ENCODE measurements around the gene LHCGR. TPM values are rescaled to one million over a fixed set of nuclear protein-coding genes. Genes with fewer than 3 reads are reported as not detected.

Gene LHCGR
- total and polyA plus RNA-seq, 8 donors: not detected

DNA sequence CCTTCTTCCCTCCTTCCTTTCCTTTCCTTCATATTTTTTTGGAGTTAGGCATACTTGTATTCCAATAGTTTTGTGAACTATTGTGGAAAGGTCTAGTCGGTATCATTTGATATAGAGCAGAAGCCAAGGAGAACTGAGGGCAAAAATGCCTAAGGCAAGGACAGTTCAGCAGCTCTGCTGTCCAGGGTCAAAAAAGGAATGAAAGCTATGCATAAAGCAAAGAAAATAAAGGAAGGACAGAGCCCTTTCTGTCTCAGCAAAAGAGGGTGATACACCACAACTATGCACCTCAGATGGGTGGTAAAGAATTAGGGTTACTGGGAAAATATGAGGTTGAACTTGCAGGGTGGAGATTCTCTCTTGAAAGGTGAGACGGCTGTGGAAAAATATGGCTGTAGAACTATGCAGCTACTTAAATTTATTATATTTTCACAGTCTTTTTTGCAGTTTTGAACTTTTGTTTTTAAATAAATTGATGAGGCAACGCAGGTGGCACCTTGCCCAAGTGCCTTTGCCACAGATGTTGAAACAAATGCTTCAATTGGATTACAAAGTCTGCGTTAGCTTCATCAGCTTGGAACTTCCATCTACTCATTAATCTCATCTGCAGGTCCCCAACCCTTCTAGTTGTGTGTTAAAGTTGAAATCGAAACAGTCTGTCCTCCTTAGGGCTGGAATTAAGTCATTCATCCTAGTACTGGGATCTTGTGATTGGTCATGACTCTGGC is 20.8 kb downstream of the LHCGR start:
- no peak for FAIRE-seq

DNA sequence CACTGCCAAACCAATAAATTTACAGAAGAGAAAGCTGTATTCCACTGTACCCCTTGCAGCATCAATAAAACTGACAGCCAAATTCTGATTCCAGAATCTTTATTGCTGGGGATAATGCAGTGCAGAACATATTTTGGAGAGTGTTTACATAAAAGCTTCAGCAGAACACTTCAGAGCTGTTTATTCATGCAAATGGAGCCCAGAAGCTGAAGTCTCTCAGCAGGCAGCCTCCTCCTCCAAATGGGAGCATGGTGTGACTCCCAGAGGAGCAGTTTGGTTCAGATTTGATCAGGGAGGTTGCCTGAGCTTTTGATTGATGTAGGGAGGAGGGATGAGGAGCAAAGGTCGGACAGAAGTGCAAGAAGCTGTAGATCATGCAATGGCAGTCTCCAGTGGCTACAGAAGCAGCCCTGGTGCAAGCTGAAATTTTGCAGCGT is 22.4 kb downstream of the LHCGR start:
- Histone ChIP-seq H3K4me3 (no peak overlapping the region), H3K27ac (no peak overlapping the region), H3K36me3 (no peaks in the 10 kb centered on the region), H3K27me3 (no peaks in the 10 kb centered on the region), H3K4me1 (no peaks in the 10 kb centered on the region), H3K9me3 (no peaks in the 10 kb centered on the region)
- intact Hi-C loops (cut with DNase I): no loop called here
- TF ChIP-seq CTCF (IDR thresholded peaks at IDR 0.05): no peak
- ATAC-seq (no peak), FAIRE-seq (no peak), DNase-seq (no peak)
- WGBS, 2 donors: 26% methylated on average over 2 of the region's 2 CpGs

More for the DNA sequence above, 20.8 kb downstream of the LHCGR start:
- no peaks in the 10 kb centered on the region for H3K27me3 ChIP-seq
- no peaks in the 10 kb centered on the region for H3K36me3 ChIP-seq
- DNase-seq: no peak
- WGBS, 2 donors: 44 to 56% methylated on average over 5 of the region's 5 CpGs
- no peaks in the 10 kb centered on the region for H3K4me1 ChIP-seq
- H3K4me3 ChIP-seq: no peak overlapping the region
- no peak overlapping the region for H3K27ac ChIP-seq
- ATAC-seq: no peak
- TF ChIP-seq CTCF (IDR thresholded peaks at IDR 0.05): no peak
- intact Hi-C loops (cut with DNase I): no loop called here
- H3K9me3 ChIP-seq: no peaks in the 10 kb centered on the region

GRCh38 chr2:48728840-48729239 is 26.7 kb downstream of the LHCGR start:
- no peak for DNase-seq
- ATAC-seq: no peak
- no peaks in the 10 kb centered on the region for H3K9me3 ChIP-seq
- H3K4me3 ChIP-seq: no peak overlapping the region
- intact Hi-C loops (cut with DNase I): no loop called here
- H3K4me1 ChIP-seq: no peaks in the 10 kb centered on the region
- no peaks in the 10 kb centered on the region for H3K27me3 ChIP-seq
- no peak for FAIRE-seq
- no peaks in the 10 kb centered on the region for H3K36me3 ChIP-seq
- no peak for TF ChIP-seq CTCF (IDR thresholded peaks at IDR 0.05)
- H3K27ac ChIP-seq: no peak overlapping the region

DNA sequence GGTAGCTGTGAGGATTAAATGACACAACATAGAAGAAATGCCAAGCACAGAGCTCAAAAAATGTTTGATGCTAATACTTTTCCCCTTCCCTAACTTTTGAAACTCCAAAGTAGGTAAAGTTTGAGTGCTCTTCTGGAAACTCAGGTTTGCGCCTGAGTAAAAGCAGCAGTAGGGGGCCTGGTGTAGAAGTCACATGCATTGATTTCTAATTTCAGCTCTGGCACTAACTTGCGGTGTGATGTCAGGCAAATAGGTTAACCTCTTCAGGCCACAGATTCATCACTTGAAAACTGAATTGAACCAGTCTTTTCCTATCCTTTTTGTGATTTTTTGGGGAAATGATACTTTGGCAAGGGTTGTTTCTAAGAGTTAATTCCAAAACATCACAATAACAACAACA is 27.2 kb downstream of the LHCGR start:
- no peak for ATAC-seq
- no peak overlapping the region for H3K27ac ChIP-seq
- FAIRE-seq: no peak
- H3K27me3 ChIP-seq: no peaks in the 10 kb centered on the region
- intact Hi-C loops (cut with DNase I): no loop called here
- TF ChIP-seq CTCF (IDR thresholded peaks at IDR 0.05): no peak
- WGBS, 2 donors: 51 to 61% methylated on average over 2 of the region's 2 CpGs
- no peak overlapping the region for H3K4me3 ChIP-seq
- H3K36me3 ChIP-seq: no peaks in the 10 kb centered on the region
- H3K9me3 ChIP-seq: no peaks in the 10 kb centered on the region
- no peak for DNase-seq
- H3K4me1 ChIP-seq: no peaks in the 10 kb centered on the region

DNA sequence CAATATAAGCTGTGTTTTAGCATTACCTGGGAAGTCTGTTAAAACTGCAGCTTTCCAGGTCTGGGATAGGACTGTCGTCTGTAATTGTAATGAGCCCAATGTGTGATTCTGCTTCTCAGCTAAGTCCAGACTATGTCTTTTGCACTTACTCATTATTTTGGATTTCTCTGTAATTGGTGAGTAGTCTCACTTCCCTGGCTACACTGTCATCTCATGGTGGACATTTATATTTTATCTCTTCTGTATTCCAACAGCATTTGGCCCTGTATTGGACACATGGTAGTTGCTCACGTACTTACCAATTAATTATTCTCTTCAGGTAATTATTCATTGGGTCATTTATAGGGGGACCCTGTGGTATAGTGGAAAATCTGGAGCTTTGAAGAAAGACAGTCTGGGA is 28.0 kb downstream of the LHCGR start:
- Histone ChIP-seq H3K36me3 (no peaks in the 10 kb centered on the region), H3K4me1 (no peaks in the 10 kb centered on the region), H3K9me3 (no peaks in the 10 kb centered on the region), H3K27me3 (no peaks in the 10 kb centered on the region), H3K27ac (no peak overlapping the region), H3K4me3 (no peak overlapping the region)
- TF ChIP-seq CTCF (IDR thresholded peaks at IDR 0.05): no peak
- intact Hi-C loops (cut with DNase I): no loop called here
- no peak for DNase-seq
- no peak for FAIRE-seq
- ATAC-seq: no peak
- 40 to 62% methylated on average over 2 of the region's 2 CpGs for WGBS, 2 donors

Measured in pancreas (tissue), 10 donors.